ENCODE data around the gene DYRK1A. TPM values are rescaled to one million over a fixed set of nuclear protein-coding genes. Genes with fewer than 3 reads are reported as not detected.

Gene DYRK1A
- total and polyA plus RNA-seq, 10 of the 15 experiments (the other 5 are each of a cell fraction or from before 2014, with no cell fraction given), result 2.4 to 68.6 (median 30.7) TPM

GRCh38 chr21:37461479-37461878 is 94.9 kb downstream of the DYRK1A start:
- SMC1A ChIA-PET (ENCODE audit: uncharacterized antibody, unreplicated experiment), result no interaction called here
- Histone ChIP-seq H3K36me3 (ENCODE audit: control insufficient read depth in 2 of 2, insufficient read depth in 2 of 2, low read length in 1 of 2) (peaks cover 0 to 12% of the 10 kb centered on the region in 2 experiments; a peak in 2 of 4 replicates), H2AFZ (ENCODE audit: control insufficient read depth, low read depth, low read length) (no peak overlapping the region), H3K27me3 (replicated peaks in 1 of 2; ENCODE audit: control insufficient read depth in 2 of 2, insufficient read depth in 2 of 2, low read length in 1 of 2) (no peaks in the 10 kb centered on the region), H3K27ac (ENCODE audit: control insufficient read depth, insufficient read depth) (peak overlapping the region; percentile 50), H3K4me3 (no peak overlapping the region), H3K9ac (ENCODE audit: control insufficient read depth, insufficient read depth, low read length) (no peak overlapping the region), H3K79me2 (ENCODE audit: control insufficient read depth, insufficient read depth, low read length) (peaks cover 88% of the 10 kb centered on the region), H3K9me3 (replicated peaks; ENCODE audit: control insufficient read depth, insufficient read depth, low read length) (no peaks in the 10 kb centered on the region; the same call in 2 of the 3 replicates), H3K4me2 (ENCODE audit: control insufficient read depth, insufficient read depth) (no peak overlapping the region), H4K20me1 (ENCODE audit: control insufficient read depth, insufficient read depth) (peaks cover 8% of the 10 kb centered on the region; the same call in 1 of the 2 replicates), H3K4me1 (ENCODE audit: control insufficient read depth, insufficient read depth, low read length) (peaks cover 11% of the 10 kb centered on the region)
- peak; percentile 53 for ATAC-seq
- RAD21 ChIA-PET (ENCODE audit: unreplicated experiment), result interaction anchor here (1.1 kb wide), 1 partner anchor 103 kb away, joined by 4 read pairs; no protein-coding TSS in a partner anchor
- CTCF ChIA-PET, result no interaction called here
- WGBS (ENCODE audit: insufficient coverage, insufficient replicate concordance, low lambda C conversion rate, missing lambda C conversion rate), result 0% methylated on average over 4 of the region's 4 CpGs
- POLR2A ChIA-PET, result no interaction called here
- peak; percentile 33 for DNase-seq (ENCODE audit: low read depth, low spot score)
- in situ Hi-C loops (cut with MboI) (no loop called here), intact Hi-C loops (cut with micrococcal nuclease; ENCODE audit: unreplicated experiment) (loop anchor here (5.0 kb wide), 1 partner anchor 89 kb away; no protein-coding TSS in a partner anchor)
- no peak for FAIRE-seq
- no TSS peak for BruUV-seq (replicated peaks)
- TF ChIP-seq PKNOX1 (IDR thresholded peaks at IDR 0.05) (0 out of 2 replicates have a peak, but pooled peaks have one; percentile 14), NFIC (IDR thresholded peaks at IDR 0.05; ENCODE audit: low read depth, low read length) (no peak), ATF7 (IDR thresholded peaks at IDR 0.05; ENCODE audit: low read depth) (0 out of 2 replicates have a peak, but pooled peaks have one; percentile 24), RELB (IDR thresholded peaks at IDR 0.05; ENCODE audit: low read depth) (peak; percentile 91), EGR1 (IDR thresholded peaks at IDR 0.05; ENCODE audit: borderline replicate concordance in 1 of 2, low read depth in 2 of 2, low read length in 2 of 2) (no peak), ASH2L (IDR thresholded peaks at IDR 0.05; ENCODE audit: borderline replicate concordance, low read depth) (no peak), RUNX3 (IDR thresholded peaks at IDR 0.05; ENCODE audit: low read length) (no peak), MEF2B (IDR thresholded peaks at IDR 0.05; ENCODE audit: partially characterized antibody, poor library complexity, severe bottlenecking) (no peak), KAT2A (conservative IDR thresholded peaks at IDR 0.05; ENCODE audit: control insufficient read depth, low read depth, low read length) (no peak), GATAD2B (conservative IDR thresholded peaks at IDR 0.05; ENCODE audit: low read depth) (no peak), ZBED1 (IDR thresholded peaks at IDR 0.05; ENCODE audit: borderline replicate concordance) (no peak), CEBPB (IDR thresholded peaks at IDR 0.05; ENCODE audit: borderline replicate concordance in 1 of 2, low read depth in 2 of 2, low read length in 2 of 2) (no peak), CREM (IDR thresholded peaks at IDR 0.05; ENCODE audit: low read depth) (no peak), CHD1 (IDR thresholded peaks at IDR 0.05; ENCODE audit: low read depth, low read length) (no peak), TAF1 (IDR thresholded peaks at IDR 0.05; ENCODE audit: borderline replicate concordance, low read depth, low read length) (no peak), ZBTB40 (IDR thresholded peaks at IDR 0.05; ENCODE audit: borderline replicate concordance) (no peak), BACH1 (IDR thresholded peaks at IDR 0.05; ENCODE audit: borderline replicate concordance) (no peak), NRF1 (conservative IDR thresholded peaks at IDR 0.05; ENCODE audit: low read depth, low read length) (no peak), BMI1 (IDR thresholded peaks at IDR 0.05; ENCODE audit: borderline replicate concordance) (no peak)

Measured in GM12878 (cell line).